ENCODE results near the gene FXYD2.

DNA sequence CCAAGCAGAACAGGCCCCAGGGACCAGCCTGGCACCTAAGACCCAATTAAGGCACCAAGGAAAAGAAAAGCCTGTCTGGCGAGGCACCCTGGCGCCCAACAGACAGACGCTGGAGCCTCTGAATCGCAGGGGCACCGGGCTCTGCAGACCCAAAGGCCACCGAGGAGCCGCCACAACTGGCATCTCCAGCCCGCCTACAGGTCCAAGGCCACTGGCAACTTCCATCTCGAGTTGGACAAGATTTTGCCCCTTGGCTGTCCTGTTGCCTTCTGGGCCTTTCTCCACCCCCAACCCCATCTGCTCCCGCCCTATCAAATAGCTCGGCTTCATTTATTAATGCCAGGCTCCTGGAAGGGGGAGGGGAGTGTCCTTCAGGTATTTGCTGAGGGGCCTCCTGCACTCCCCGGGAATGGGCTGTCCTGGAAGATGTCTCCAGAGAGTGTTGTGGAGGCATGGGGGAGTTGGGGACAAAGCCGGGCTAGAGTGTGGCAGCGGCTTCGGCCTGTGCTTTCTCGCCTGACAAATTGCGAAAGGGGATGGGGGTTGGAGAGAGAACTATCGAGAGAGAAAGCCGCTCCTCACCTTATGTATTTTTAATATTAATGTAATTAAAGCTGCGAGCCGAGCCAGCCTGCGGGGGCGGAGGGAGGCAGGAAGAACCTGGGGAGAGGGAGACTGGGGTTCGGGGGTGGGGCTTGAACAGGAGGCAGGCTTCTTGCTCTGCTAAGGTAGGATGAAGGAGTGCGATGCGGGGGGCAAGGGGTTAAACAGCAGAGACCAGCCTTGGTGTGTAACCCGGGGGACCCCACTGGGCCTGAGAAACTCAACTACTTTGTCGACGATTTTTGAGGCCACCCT lies 29.5 kb downstream of the FXYD2 start:
- TF ChIP-seq RAD21 (IDR thresholded peaks at IDR 0.05; ENCODE audit: low read length) (no peak), MXI1 (IDR thresholded peaks at IDR 0.05; ENCODE audit: borderline replicate concordance, low read depth, low read length) (no peak), POLR2A (IDR thresholded peaks at IDR 0.05; ENCODE audit: low read depth, low read length) (no peak), BHLHE40 (IDR thresholded peaks at IDR 0.05; ENCODE audit: low read depth, low read length) (no peak), MAZ (IDR thresholded peaks at IDR 0.05; ENCODE audit: borderline replicate concordance, low read depth, low read length) (no peak), RFX5 (IDR thresholded peaks at IDR 0.05; ENCODE audit: low read depth, low read length) (no peak)
- TF ChIP-seq, protein P1, sequence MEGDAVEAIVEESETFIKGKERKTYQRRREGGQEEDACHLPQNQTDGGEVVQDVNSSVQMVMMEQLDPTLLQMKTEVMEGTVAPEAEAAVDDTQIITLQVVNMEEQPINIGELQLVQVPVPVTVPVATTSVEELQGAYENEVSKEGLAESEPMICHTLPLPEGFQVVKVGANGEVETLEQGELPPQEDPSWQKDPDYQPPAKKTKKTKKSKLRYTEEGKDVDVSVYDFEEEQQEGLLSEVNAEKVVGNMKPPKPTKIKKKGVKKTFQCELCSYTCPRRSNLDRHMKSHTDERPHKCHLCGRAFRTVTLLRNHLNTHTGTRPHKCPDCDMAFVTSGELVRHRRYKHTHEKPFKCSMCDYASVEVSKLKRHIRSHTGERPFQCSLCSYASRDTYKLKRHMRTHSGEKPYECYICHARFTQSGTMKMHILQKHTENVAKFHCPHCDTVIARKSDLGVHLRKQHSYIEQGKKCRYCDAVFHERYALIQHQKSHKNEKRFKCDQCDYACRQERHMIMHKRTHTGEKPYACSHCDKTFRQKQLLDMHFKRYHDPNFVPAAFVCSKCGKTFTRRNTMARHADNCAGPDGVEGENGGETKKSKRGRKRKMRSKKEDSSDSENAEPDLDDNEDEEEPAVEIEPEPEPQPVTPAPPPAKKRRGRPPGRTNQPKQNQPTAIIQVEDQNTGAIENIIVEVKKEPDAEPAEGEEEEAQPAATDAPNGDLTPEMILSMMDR (conservative IDR thresholded peaks at IDR 0.05; ENCODE audit: low read depth, low read length), result no peak
- TF ChIP-seq, protein P2, sequence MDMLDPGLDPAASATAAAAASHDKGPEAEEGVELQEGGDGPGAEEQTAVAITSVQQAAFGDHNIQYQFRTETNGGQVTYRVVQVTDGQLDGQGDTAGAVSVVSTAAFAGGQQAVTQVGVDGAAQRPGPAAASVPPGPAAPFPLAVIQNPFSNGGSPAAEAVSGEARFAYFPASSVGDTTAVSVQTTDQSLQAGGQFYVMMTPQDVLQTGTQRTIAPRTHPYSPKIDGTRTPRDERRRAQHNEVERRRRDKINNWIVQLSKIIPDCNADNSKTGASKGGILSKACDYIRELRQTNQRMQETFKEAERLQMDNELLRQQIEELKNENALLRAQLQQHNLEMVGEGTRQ (IDR thresholded peaks at IDR 0.05; ENCODE audit: low read depth, low read length), result no peak

Measured in IMR-90 (cell line).